CD4-positive, alpha-beta T cell treated with Interleukin-10 for 1 hour (primary cell): Measurements from ENCODE around the gene MRPL17.

ENCODE experiments used
- DNase-seq: peaks from one replicate; pipeline ENCODE4 v3.0.0-alpha.2; 2020

Gene MRPL17

DNA sequence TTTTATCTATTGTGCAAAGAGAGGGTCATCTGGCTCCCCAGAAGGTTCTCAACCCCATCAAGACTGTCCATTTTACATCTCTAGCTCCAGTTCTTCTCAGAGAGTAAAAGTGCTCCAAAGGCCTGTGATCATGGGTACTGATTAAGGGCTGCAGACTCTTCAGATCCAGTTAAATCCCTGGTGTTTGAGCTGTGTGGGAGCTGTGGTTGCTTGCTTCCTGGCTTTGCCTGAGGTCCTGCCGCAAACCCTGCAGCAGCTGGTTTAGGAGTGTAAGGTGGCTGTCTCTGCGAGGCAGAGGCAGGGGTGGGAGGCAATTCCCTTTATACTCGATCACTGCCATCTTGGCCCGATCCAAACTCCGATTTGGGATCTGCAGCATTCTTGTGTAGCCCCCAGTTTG is 1.2 kb downstream of the MRPL17 start:
- no peak for DNase-seq

DNA sequence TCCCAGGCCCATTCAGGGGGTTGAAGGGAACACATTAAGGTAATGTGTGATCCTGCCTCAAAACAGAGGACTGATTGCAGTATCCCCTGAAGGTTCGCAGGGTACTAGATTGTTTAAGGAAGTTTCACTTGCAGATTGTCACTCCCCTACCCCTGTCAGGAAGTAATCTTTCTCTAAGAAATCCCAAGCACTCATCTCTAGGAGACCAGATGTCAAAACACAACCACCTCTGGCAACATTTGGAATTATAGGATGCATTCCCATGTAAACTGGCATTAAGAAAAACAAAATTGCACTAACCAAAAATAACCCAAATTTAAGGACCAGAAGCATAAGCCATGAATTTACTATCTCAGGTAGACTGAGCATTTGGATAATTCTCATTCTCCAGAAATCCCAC is 1.6 kb downstream of the MRPL17 start:
- DNase-seq, result no peak

DNA sequence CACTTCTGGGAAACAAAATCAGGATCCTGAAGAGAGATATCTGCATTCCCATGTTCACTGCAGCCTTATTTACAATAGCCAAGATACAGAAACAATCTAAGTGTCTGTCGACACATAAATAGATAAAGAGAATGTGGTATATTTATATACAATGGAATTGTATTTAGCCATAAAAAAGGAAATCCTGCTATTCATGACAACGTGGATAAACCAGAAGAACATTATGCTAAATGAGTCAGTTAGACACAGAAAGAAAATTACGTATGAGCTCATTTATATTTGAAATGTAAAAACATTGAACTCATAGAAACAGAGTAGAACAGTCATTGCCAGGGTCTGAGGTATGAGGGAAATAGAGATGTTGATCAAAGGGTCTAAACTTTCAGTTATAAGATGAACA is 6.1 kb downstream of the MRPL17 start:
- DNase-seq, result no peak

DNA sequence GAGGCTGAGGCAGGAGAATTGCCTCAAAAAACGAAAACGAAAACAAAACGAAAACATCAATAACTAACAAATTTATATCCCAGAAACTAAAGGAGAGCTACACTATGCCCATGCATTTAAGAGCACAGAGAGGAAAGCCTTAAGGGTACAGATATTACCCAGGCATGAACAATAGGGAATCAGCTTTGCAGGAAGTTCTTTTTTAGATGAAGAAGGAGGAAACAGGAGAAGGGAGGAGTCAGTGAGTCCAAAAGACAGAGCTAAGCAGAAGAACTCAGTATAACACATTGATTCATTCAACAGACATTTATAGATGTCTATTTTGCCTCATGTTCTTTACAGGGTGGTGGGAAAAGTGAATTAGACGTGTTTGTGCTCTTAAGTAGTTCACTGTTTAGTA is 8.3 kb downstream of the MRPL17 start:
- DNase-seq, result no peak

DNA sequence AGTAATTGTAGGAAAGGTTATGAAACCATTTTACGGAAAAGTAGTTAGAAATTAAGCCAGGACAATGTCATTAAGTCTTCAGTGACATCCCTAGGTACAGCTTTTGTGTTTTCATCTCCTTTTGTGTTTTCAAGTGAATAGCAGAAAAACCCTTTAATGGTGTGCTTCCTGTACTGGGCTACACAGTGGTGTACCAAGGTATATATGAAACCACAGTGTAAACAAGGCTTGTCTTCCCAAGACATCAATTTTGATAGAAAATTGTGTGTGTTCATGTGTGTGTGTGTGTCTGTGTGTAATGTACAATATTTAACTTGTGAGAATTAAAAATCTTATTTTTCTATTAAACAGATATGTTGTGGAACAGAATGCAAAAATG is 8.9 kb downstream of the MRPL17 start:
- no peak for DNase-seq

DNA sequence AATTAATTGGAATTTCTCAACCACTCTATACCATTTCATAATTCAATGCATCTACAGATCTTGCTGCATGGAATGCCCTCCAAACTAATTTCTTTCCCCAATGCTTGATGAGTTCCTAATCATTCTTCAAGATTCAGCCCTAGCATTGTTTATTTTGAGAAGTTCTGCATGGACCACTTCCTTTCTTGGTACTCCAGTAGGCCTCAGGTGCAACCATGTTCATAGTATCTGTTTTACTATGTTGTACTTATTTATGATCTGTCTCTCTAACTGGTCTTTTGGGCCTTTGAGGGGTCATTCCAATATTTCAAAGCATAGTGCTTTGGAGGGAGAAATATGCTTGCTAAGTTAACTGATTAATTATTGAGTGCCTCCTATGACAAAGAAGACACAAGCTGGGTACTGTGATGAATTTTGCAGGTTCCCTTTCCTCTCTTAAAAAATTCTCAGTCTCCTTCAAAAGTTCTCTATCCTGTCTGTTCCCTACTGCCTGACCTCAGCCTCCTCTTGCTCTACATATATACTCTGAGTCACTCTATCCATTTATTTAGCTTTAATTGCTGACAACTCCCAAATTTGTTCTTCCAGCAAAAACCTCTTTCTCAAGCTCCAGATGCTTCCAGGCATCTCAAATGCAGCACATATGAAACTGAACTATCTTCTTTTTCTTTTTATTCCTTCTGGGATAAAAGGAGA is 9.5 kb downstream of the MRPL17 start:
- no peak for DNase-seq

DNA sequence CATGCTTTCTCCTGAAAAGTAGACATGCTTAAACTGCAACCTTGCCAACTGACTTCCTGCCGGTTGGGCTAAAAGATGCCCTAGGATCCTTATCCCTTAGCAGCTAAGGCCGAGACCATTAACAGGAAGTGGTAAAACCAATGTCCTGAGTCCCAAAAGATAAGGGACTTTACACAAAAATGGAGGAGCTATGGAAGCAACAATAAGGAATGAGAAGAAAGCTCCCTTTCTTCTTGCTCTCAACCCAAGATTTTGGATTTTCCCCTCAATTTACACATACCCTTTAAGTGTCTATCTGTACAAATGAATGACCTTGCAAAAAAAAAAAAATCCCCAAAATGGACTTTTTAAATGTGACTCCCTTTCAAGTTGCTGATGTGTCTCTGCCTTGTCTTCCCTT is 11.1 kb downstream of the MRPL17 start:
- no peak for DNase-seq

DNA sequence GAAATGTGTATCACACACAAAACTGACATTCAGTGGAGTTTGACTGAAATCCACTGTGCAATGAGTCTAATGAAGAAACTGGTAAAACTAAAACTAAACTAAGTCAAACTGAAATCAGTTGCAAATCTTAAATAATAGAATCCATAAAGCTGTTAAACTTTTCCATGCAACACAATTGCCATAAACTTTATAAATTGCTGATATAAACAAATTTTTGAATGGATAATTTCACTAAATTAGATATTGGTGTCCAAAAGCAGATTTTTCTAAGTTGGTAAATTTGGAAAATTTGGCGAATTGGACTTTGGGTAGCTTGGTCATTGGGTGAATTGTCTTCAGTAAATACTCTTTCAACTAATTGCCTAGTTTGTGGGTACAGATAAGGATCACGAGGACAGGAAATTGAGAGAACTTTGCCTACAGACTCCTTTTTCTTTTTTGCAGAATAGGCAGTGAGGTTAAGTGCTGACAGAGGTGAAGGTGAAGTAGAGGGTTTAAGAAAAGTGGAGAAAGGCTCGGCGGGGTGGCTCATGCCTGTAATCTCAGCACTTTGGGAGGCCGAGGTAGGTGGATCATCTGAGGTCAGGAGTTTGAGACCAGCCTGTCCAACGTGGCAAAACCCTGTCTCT is 12.8 kb downstream of the MRPL17 start:
- peak; percentile 37 for DNase-seq

DNA sequence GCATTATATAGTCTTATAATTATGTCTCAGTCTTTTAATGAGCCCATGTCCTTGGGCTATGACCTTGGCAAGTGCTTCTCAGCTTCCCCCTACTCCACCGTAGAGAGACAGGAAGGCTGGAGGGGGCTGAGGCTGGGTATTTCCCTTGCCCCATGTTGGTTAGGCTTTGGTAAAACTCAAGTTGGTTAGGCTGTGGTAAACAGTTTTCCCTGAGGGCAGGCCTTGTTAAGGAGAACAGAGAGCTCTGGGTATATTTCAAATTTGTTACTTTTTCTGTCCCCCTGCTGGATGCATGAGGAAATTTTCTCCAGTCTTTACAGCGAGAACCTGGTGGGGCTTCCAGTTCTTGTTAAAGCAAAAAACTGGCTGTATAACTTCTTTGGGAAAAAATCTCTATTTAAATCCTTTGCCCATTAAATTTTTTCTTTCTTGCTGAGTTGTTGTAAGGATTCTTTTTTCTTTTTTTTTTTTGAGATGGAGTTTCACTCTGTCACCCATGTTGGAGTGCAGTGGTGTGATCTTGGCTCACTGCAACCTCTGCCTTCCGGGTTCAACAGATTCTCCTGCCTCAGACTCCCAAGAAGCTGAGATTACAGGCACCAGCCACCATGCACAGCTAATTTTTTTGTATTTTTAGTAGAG is 15.3 kb downstream of the MRPL17 start:
- DNase-seq, result peak; percentile 81

DNA sequence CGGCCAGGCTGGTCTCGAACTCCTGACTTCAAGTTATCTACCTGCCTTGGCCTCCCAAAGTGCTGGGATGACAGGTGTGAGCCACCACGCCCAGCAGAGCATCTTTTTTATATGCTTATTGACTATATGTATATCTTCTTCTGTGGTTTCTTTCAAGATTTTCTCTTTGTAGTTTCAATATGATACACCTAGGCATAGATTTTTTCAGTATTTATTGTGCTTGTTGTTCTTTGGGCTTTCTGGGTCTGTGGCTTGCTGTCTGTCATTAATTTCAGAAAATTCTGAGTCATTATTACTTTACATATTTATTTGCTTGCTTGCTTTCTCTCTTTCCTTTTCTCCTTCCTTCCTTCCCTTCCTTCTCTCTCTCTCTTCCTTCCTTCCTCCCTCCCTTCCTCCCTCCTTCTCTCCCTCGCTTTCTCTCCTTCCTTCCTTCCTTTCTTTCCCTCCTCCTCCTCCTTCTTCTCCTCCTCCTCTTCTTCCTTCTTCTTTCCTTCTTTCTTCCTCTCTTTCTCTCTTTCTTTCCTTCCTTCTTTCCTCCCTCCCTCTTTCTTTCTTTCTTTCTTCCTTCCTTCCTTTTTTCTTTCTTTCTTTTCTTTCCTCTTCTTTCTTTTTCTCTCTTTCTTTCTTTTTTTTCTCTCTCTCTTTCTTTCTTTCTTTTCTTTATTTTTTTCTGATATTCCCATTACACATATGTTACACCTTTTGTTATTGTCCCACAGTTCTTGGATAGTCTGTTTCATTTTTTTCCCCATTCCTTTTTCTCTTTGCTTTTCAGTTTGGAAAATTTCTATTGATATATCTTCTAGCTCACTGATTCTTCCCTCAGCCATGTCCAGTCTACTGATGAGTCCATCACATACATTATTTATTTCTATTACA is 16.6 kb downstream of the MRPL17 start:
- DNase-seq, result no peak

DNA sequence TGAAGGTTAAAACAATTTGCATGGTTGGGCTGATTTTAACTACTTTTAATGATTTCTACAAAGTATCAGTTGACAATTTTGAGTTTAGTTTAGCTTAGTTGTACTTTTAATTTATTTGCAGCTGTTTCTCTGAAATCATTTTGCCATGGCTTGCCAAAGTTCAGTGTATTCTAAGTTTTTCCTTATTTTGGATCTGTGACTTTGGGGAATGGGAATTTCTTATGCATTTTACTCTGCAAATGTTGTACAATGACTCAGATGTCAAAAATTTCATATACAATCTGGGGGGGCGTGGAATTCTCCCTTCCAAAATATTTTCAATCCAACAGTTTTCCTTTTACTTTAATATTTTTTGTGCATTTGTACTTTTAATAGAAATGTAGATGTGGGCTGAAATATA is 18.6 kb downstream of the MRPL17 start:
- no peak for DNase-seq

DNA sequence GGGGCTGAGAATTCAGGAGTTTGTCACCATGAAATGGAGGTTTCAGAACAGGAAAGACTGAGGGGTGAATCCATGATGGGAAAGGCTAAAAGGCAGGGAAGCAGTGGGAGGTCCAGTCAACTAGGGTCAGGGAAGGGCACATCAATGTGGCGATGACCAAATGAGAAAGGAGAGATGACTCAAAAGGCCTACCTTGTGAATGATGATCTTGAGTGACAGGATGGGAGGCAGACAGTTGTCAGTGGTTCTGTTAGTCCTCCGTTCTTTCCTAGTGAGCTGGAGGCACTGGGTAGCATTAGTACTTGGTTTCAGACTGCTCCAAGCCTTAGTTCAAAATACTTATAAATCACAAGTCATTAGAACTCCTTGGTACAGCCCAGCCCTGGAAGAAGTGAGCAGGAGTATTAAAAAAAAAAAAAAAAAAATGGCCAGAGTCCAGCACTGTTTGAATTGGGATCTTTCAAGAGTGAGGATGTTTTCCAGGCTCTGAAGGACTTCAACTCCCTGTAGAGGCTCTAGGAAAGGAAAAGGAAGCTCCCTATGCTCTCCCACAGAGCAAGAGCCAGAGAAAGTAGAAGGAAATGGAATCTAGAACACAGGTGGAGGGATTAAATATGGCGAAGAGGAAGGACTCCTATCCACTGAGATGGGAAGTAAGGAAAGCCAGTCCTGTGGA is 19.2 kb downstream of the MRPL17 start:
- no peak for DNase-seq

DNA sequence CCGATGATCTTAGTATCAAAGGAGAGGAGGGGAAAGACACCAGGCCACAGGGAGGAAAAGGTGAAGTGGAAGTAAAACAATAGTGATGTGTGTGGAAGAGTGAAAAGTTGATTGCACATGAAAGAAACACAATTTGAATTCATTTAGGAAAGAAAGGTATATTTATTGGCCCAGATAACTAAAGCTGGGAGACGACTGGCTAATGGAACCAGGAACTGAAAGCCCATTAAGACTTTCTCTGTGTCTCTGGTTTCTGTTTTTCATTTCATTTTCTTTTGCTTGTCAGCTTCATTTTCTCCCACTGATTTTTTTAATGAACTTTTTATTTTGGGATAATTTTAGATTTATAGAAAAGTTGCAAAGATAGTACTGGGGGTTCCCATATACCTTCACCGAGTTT is 22.4 kb downstream of the MRPL17 start:
- DNase-seq, result no peak

DNA sequence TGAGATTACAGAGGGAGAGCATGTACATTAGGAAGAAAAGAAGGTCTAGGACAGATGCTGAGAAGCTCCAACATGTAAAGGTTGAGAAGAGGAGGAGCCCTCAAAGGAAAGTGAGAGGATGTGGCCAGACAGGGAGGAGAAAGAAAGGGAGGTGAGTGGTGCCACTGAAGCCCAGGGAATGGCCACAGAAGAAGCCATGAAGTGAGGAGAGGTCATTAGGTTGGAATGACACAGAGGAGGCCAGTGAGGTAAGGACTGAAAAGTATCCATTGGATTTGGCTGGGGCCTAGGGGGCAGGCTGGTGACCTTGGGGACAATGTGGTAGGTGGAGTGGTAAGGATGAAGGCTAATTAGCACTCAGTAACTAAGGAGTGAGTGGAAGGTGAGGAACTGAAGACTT is 24.5 kb downstream of the MRPL17 start:
- no peak for DNase-seq

DNA sequence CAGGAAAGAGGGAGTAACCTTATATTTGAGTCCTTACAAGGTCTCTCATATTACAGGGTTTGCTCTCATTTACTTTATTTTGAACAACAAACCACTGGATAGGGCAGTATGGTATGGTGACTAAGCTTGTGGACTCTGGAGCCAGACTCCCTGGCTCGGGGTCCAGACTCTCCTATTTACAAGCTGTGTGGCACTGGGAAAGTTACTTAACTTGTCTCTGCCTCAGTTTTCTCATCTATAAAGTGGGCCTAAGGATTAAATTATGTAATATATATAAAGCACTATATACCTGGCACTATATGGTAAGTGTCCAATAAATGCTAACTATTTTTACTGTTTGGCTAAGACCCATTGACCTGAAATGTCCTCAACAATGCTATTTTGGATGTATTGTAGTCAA is 25.8 kb downstream of the MRPL17 start:
- no peak for DNase-seq

DNA sequence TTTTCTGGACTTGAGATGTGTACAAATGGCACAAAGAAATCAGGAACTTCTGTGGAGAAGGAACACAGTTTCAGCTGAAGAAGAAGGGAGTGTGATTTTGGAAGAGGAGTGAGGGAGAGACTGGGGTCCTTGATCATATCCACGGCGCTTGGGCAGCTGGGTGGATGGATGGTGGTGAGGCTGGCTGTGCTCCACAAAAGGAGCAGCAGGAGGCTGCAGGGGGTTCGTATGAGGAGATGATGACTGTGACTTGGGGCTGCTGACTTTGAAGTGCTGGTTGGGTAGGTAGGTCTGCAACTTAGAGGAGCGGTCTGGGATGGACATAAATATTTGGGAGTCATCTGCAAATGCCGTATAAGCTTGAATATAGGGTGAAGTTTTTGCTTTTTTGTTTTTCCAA is 26.2 kb downstream of the MRPL17 start:
- no peak for DNase-seq

DNA sequence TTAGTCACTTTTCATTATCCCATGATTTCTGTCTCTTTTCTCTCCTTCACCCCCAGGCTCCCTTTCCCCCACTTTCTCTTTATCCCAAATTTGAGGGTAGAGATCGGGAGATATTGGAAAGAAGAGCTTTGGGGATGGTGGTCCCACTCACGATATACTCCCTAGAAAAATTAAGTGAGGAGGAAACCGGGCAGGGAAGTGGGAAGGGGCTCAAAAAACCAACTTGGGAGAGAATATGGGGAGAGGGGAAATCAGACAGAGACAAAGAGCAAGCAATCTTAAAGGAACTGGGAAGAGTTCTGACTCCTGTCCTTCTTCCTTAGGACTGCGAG is 26.6 kb downstream of the MRPL17 start:
- no peak for DNase-seq

DNA sequence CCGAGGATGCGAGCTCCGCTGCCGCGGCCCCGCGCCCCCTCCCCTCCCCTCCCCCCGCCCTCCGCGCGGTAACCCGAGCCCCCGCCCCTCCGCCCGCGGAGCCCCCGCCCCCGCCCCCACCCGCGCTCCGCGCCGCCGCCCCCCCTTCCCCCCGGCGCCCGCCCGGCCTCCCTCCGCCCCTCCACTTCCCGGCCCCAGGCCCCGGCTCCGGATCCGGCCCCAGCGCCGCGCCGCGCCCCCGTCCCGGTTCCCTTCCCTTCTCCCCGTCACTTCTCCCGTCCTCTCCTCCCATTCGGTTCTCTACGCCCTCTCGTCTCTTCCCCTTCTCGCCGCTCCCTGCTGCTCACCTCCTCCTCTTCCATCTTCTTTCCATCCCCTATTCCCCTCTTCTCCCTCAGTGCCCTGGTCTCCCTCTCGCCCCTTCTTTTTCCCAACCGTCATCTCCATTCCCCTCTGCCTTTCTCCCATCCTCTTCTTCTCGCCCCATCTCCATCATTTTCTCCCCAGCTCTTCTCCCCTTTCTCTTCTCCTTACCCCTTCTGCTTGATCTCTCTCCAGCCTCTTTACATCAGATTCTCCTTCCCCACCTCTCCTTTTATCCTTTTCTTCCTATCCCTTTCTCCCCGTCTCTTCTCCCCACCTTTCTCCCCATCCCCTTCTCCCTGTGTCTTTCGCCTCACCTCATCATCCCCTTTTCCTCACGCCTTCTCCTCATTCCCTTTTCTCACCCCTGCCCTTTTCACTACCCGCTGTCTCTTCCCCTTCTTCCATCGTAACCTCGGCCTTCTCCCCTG is 27.2 kb downstream of the MRPL17 start, which contains the start of gene DCHS1:
DCHS1 (minus strand) TSS at position 20 of the 794 bp plus-strand sequence. CDS start 14,196 bp downstream, outside the sequence.
- peak; percentile 24 for DNase-seq

DNA sequence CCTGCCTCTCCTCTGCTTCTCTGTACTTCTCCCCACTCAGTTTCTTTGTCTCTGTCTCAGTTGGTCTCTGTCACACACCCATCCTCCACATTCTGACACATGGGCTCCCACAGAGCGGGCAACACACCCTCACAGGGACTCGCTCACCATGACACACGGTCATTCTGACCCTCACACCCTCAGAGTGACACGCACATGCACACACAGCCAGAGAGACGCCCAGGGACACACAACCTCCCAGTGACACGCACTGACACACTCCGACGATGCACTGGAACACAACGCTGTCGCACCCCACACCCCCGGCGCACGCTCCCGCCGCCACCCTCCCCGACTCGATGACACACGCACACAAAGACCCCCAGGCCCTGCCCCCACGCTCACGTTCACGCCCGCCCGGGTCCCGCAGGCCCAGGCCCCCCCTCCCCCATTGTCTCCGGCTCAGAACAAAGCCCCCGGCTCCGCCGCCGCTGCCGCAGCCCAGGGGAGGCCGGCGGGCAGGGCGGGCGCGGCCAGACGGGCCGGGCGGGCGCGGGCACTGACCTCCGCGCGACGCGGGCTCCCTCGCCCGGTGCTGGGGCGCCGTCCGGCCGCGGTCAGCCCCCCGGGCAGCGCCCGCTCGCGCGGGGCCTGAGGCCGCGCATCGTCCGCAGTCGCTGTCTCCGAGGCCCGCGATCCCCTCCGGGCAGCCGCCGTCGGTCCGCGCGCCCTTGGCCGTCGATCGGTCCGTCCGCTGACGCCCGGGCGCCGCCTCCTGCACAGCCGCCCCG is 27.9 kb downstream of the MRPL17 start:
- DNase-seq, result peak; percentile 34

DNA sequence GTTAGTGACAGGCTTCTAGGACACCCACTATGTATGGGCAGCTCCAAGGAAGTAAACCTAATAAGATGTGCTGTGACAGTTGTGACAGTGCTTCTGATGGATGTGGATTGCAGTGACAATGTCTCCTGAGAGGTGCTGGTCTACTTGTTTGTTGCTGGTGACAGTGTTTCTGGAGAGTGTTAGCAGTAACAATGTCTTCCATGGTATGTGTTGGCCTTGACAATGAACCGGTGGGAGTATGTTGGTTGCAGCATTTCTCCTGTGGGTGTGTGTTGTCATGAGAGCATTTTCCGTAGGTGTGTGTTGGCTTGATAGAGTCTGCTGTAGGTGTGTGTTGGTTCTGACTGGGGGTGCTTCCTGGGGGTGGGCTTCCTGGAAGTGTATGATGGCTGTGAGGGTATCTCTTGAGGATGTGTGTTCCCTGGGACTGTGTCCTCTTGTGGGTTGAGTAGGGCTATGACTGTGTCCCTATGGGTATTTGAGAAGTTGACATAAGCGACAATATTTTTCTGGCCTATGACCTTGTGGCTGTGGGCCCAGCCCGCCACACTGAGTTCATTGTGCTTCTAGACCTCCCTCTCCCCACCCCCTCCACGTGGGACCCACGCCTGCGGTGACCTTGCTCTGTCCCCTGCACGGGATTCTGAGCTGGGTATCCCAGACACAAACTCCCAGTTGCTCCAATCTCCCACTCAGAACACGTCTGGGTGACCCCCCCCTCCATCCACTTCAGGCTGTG is 28.7 kb downstream of the MRPL17 start:
- no peak for DNase-seq

DNA sequence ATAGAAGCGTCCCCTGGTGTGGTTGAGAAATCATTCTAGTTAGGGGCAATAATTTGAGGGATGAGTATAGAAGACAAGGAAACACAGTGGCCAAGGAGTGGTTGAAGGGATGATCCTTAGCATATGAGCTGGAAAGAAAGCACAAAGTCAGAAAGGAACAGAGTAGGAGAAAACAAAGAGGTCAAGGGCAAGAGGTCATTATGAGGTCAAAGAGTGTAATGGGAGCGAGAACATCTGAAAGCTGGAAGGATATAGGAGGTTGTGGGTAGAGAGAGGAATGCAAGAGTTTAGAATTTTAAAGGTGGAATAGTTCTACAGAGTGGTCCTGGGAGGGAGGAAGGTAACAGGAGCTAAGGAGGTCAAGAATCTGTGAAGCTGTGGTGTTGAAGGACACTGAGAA is 29.5 kb downstream of the MRPL17 start:
- no peak for DNase-seq
